Activated naive CD8-positive, alpha-beta T cell treated with anti-CD3 and anti-CD28 coated beads, Interleukin-2, amount 50 U/mL, for 16 hours (primary cell): ENCODE results near the gene CHRM4.

Experiments
- DNase-seq: peaks from one replicate; pipeline ENCODE4 v3.0.0-alpha.2; 2020; ENCODE audit warnings: low read depth, low spot score

CHRM4 gene

GRCh38 chr11:46347637-46348311, 43.8 kb downstream of the CHRM4 start:
- DNase-seq: no peak

GRCh38 chr11:46346886-46347636, 44.5 kb downstream of the CHRM4 start, which contains the start of gene DGKZ:
Gene DGKZ (plus strand): TSS chr11:46347463. CDS start chr11:46347660, 197 bp downstream.
- peak; percentile 64 for DNase-seq

- DNase-seq: no peak
Observed at GRCh38 chr11:46345881-46346484, 45.6 kb downstream of the CHRM4 start.

- DNase-seq: no peak
Observed at GRCh38 chr11:46345131-46345597, 46.4 kb downstream of the CHRM4 start.

- DNase-seq: no peak
Observed at GRCh38 chr11:46343520-46343919, 48.1 kb downstream of the CHRM4 start.

- DNase-seq: no peak
Observed at GRCh38 chr11:46342239-46342638, 49.3 kb downstream of the CHRM4 start.

GRCh38 chr11:46341454-46341853, 50.1 kb downstream of the CHRM4 start:
- DNase-seq: no peak

GRCh38 chr11:46339816-46340215, 51.8 kb downstream of the CHRM4 start:
- DNase-seq: no peak

GRCh38 chr11:46338988-46339666, 52.4 kb downstream of the CHRM4 start:
- DNase-seq: no peak

GRCh38 chr11:46338636-46338987, 53.0 kb downstream of the CHRM4 start:
- no peak for DNase-seq

- no peak for DNase-seq
Observed at GRCh38 chr11:46337626-46338345, 53.8 kb downstream of the CHRM4 start.

- DNase-seq: no peak
Observed at GRCh38 chr11:46336563-46337180, 54.9 kb downstream of the CHRM4 start.

GRCh38 chr11:46335890-46336562, 55.5 kb downstream of the CHRM4 start:
- no peak for DNase-seq

GRCh38 chr11:46335271-46335670, 56.3 kb downstream of the CHRM4 start:
- no peak for DNase-seq

- DNase-seq: no peak
Observed at GRCh38 chr11:46334211-46334610, 57.4 kb downstream of the CHRM4 start.
